ENCODE measurements around the gene NBEA.

GRCh38 chr13:35392768-35393167 lies 450.7 kb downstream of the NBEA start:
- TF ChIP-seq MAX (IDR thresholded peaks at IDR 0.05) (no peak), CTCF (IDR thresholded peaks at IDR 0.05 in 2 of 3, conservative IDR thresholded peaks at IDR 0.05 in 1 of 3; ENCODE audit: borderline replicate concordance in 1 of 3, insufficient read depth in 1 of 3, low read depth in 2 of 3, low read length in 2 of 3) (no peak), EZH2 (IDR thresholded peaks at IDR 0.05) (no peak), POLR2AphosphoS5 (IDR thresholded peaks at IDR 0.05; ENCODE audit: low read depth, low read length) (no peak), REST (IDR thresholded peaks at IDR 0.05; ENCODE audit: low read depth) (no peak), POLR2A (IDR thresholded peaks at IDR 0.05; ENCODE audit: borderline replicate concordance, extremely low read depth, insufficient read depth, insufficient read length) (no peak)
